Neural progenitor cell (in vitro differentiated cells): ENCODE data around the gene CCDC81. TPM values are rescaled to one million over a fixed set of nuclear protein-coding genes. Genes with fewer than 3 reads are reported as not detected.

Experiments used
- DNase-seq: peaks from one replicate; pipeline ENCODE4 v3.0.0-alpha.2; 2016; ENCODE audit warnings: low spot score
- H2AFZ ChIP-seq: fragments of 200-600 bp; sonication (generic); replicated peaks from 2 replicates; pipeline ENCODE4 v1.6.1; 2016; ENCODE audit warnings: antibody characterized with exemption
- H3F3A ChIP-seq: fragments of 200-600 bp; sonication (generic); 2 replicates; pipeline ENCODE4 v1.6.1; 2016; ENCODE audit warnings: antibody characterized with exemption, low read depth
- H3K27ac ChIP-seq: fragments of 200-600 bp; sonication (generic); 2 replicates; pipeline ENCODE4 v1.5.1; 2016; ENCODE audit warnings: mild to moderate bottlenecking
- H3K27me3 ChIP-seq: fragments of 200-600 bp; sonication (generic); 2 replicates; pipeline ENCODE4 v1.6.1; 2016; ENCODE audit warnings: mild to moderate bottlenecking, moderate library complexity
- H3K36me3 ChIP-seq: fragments of 200-600 bp; sonication (generic); 2 replicates; pipeline ENCODE4 v1.5.1; 2016
- H3K4me1 ChIP-seq: fragments of 200-600 bp; sonication (generic); 2 replicates; pipeline ENCODE4 v1.6.1; 2016; ENCODE audit warnings: mixed run types
- H3K4me2 ChIP-seq: fragments of 200-600 bp; sonication (generic); 2 replicates; pipeline ENCODE4 v1.6.1; 2016
- H3K4me3 ChIP-seq: fragments of 200-600 bp; sonication (generic); 2 replicates; pipeline ENCODE4 v1.5.1; 2016
- H3K79me2 ChIP-seq: fragments of 200-600 bp; sonication (generic); 2 replicates; pipeline ENCODE4 v1.6.1; 2016; ENCODE audit warnings: low read depth
- H3K9ac ChIP-seq: fragments of 200-600 bp; sonication (generic); 2 replicates; pipeline ENCODE4 v1.6.1; 2016
- H3K9me3 ChIP-seq: fragments of 200-600 bp; sonication (generic); 2 replicates; pipeline ENCODE4 v1.5.1; 2016; ENCODE audit warnings: low read depth
- H4K20me1 ChIP-seq: fragments of 200-600 bp; sonication (generic); 2 replicates; pipeline ENCODE4 v1.6.1; 2016; ENCODE audit warnings: low read depth
- H3K27ac Mint-ChIP-seq: 3 replicates; pipeline ENCODE4 v1.8.0; 2021; ENCODE audit warnings: mixed read lengths
- H3K27me3 Mint-ChIP-seq: 2 replicates; pipeline ENCODE4 v1.8.0; 2022; ENCODE audit warnings: low read depth, mild to moderate bottlenecking, inconsistent platforms, moderate library complexity, mixed read lengths; ENCODE audit not compliant: insufficient read depth
- H3K36me3 Mint-ChIP-seq: 3 replicates; pipeline ENCODE4 v1.8.0; 2021; ENCODE audit warnings: mixed read lengths
- H3K4me1 Mint-ChIP-seq: 3 replicates; pipeline ENCODE4 v1.8.0; 2021; ENCODE audit warnings: mixed read lengths
- H3K4me3 Mint-ChIP-seq: 3 replicates; pipeline ENCODE4 v1.8.0; 2021; ENCODE audit warnings: mild to moderate bottlenecking, moderate library complexity, mixed read lengths
- H3K9me3 Mint-ChIP-seq: 3 replicates; pipeline ENCODE4 v1.8.0; 2020; ENCODE audit warnings: mixed read lengths
- EZH2 ChIP-seq: fragments of 200-600 bp; sonication (generic); IDR thresholded peaks from 2 replicates; pipeline ENCODE4 v1.6.1; 2017; ENCODE audit warnings: antibody characterized with exemption, mild to moderate bottlenecking, moderate library complexity
- EZH2phosphoT487 ChIP-seq: fragments of 200-600 bp; sonication (generic); IDR thresholded peaks from 2 replicates; pipeline ENCODE4 v1.6.1; 2017; ENCODE audit warnings: antibody characterized with exemption
- total RNA-seq: library from RNA; depleted of rRNA; stranded (reverse); fragments of >200 nt; gene quantifications from 2 replicates; pipeline ENCODE4 v1.2.3, GENCODE V29; 2015; ENCODE audit warnings: low replicate concordance
- TF ChIP-seq, protein P1 (sequence below): fragments of 200-600 bp; sonication (generic); IDR thresholded peaks from 2 replicates; pipeline ENCODE4 v1.5.1; 2017; ENCODE audit warnings: antibody characterized with exemption, mild to moderate bottlenecking

The CCDC81 gene
- total RNA-seq, 1 donor from 2014 or later: 1.0 TPM

DNA sequence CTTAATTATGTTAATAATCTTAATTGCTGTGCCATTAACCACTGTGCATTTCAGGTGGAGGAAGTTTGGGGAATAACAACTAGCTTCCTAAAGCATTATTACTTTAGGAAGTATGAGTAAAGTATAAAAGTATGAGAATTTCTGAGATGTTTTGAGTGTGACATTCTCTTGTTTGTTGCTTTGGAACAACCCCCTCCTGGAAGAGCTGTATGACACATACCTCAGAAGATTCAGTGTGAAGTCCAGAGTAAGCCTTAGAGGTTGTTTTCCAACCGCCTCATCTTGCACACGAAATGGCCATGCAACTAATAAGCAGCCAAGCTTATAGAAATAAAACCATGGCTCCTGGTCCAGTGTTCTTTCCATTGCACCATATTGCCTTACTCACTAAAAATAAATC, 21.7 kb downstream of the CCDC81 start:
- peaks cover 4% of the 10 kb centered on the region for H3K27me3 Mint-ChIP-seq
- Histone ChIP-seq H3K27ac (no peak overlapping the region), H2AFZ (no peak overlapping the region), H3K4me1 (no peaks in the 10 kb centered on the region), H3K27me3 (no peaks in the 10 kb centered on the region), H3K4me3 (no peak overlapping the region), H3K36me3 (no peaks in the 10 kb centered on the region), H3K79me2 (no peaks in the 10 kb centered on the region), H4K20me1 (no peaks in the 10 kb centered on the region), H3K4me2 (no peak overlapping the region), H3K9ac (no peak overlapping the region), H3K9me3 (no peaks in the 10 kb centered on the region), H3F3A (no peaks in the 10 kb centered on the region)
- peaks cover 14% of the 10 kb centered on the region for H3K4me1 Mint-ChIP-seq
- TF ChIP-seq, protein P1, sequence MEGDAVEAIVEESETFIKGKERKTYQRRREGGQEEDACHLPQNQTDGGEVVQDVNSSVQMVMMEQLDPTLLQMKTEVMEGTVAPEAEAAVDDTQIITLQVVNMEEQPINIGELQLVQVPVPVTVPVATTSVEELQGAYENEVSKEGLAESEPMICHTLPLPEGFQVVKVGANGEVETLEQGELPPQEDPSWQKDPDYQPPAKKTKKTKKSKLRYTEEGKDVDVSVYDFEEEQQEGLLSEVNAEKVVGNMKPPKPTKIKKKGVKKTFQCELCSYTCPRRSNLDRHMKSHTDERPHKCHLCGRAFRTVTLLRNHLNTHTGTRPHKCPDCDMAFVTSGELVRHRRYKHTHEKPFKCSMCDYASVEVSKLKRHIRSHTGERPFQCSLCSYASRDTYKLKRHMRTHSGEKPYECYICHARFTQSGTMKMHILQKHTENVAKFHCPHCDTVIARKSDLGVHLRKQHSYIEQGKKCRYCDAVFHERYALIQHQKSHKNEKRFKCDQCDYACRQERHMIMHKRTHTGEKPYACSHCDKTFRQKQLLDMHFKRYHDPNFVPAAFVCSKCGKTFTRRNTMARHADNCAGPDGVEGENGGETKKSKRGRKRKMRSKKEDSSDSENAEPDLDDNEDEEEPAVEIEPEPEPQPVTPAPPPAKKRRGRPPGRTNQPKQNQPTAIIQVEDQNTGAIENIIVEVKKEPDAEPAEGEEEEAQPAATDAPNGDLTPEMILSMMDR: no peak
- TF ChIP-seq EZH2 (no peak), EZH2phosphoT487 (no peak)
- no peak overlapping the region for H3K27ac Mint-ChIP-seq
- H3K4me3 Mint-ChIP-seq: no peak overlapping the region
- no peak for DNase-seq
- H3K36me3 Mint-ChIP-seq: no peaks in the 10 kb centered on the region
- no peaks in the 10 kb centered on the region for H3K9me3 Mint-ChIP-seq

- H3K9me3 Mint-ChIP-seq: no peaks in the 10 kb centered on the region
- Histone ChIP-seq H4K20me1 (no peaks in the 10 kb centered on the region), H2AFZ (no peak overlapping the region), H3K27me3 (no peaks in the 10 kb centered on the region), H3K79me2 (no peaks in the 10 kb centered on the region), H3K9me3 (no peaks in the 10 kb centered on the region), H3K27ac (no peak overlapping the region), H3F3A (no peaks in the 10 kb centered on the region), H3K4me2 (no peak overlapping the region), H3K4me3 (no peak overlapping the region), H3K36me3 (no peaks in the 10 kb centered on the region), H3K4me1 (no peaks in the 10 kb centered on the region), H3K9ac (no peak overlapping the region)
- TF ChIP-seq, protein P1: no peak
- TF ChIP-seq EZH2phosphoT487 (no peak), EZH2 (no peak)
- H3K4me3 Mint-ChIP-seq: no peak overlapping the region
- peaks cover 14% of the 10 kb centered on the region for H3K4me1 Mint-ChIP-seq
- peaks cover 4% of the 10 kb centered on the region for H3K27me3 Mint-ChIP-seq
- DNase-seq: no peak
- H3K27ac Mint-ChIP-seq: no peak overlapping the region
- no peaks in the 10 kb centered on the region for H3K36me3 Mint-ChIP-seq
Observed at GRCh38 chr11:86397351-86397750, 22.7 kb downstream of the CCDC81 start.

GRCh38 chr11:86398106-86398505, 23.4 kb downstream of the CCDC81 start:
- Mint-ChIP-seq H3K27me3 (peaks cover 4% of the 10 kb centered on the region), H3K4me3 (no peak overlapping the region), H3K36me3 (no peaks in the 10 kb centered on the region), H3K4me1 (peaks cover 14% of the 10 kb centered on the region), H3K27ac (no peak overlapping the region), H3K9me3 (no peaks in the 10 kb centered on the region)
- Histone ChIP-seq H4K20me1 (no peaks in the 10 kb centered on the region), H3K27ac (no peak overlapping the region), H3K79me2 (no peaks in the 10 kb centered on the region), H3K36me3 (no peaks in the 10 kb centered on the region), H3K4me3 (no peak overlapping the region), H2AFZ (no peak overlapping the region), H3K9me3 (no peaks in the 10 kb centered on the region), H3K9ac (no peak overlapping the region), H3K4me2 (no peak overlapping the region), H3F3A (no peaks in the 10 kb centered on the region), H3K27me3 (no peaks in the 10 kb centered on the region), H3K4me1 (no peaks in the 10 kb centered on the region)
- no peak for TF ChIP-seq EZH2phosphoT487
- TF ChIP-seq EZH2: no peak
- TF ChIP-seq, protein P1: no peak
- DNase-seq: no peak

- no peaks in the 10 kb centered on the region for H4K20me1 ChIP-seq
- H3K36me3 Mint-ChIP-seq: no peaks in the 10 kb centered on the region
- H3K27ac ChIP-seq: no peak overlapping the region
- no peak overlapping the region for H3K4me3 Mint-ChIP-seq
- no peak overlapping the region for H3K4me3 ChIP-seq
- DNase-seq: no peak
- no peaks in the 10 kb centered on the region for H3K9me3 ChIP-seq
- no peak overlapping the region for H3K4me2 ChIP-seq
- no peak overlapping the region for H2AFZ ChIP-seq
- H3K9me3 Mint-ChIP-seq: no peaks in the 10 kb centered on the region
- H3K36me3 ChIP-seq: no peaks in the 10 kb centered on the region
- peaks cover 2% of the 10 kb centered on the region for H3K27me3 Mint-ChIP-seq
- H3K79me2 ChIP-seq: no peaks in the 10 kb centered on the region
- no peaks in the 10 kb centered on the region for H3K4me1 ChIP-seq
- no peaks in the 10 kb centered on the region for H3K4me1 Mint-ChIP-seq
- TF ChIP-seq EZH2: no peak
- TF ChIP-seq, protein P1: no peak
- TF ChIP-seq EZH2phosphoT487: no peak
- H3K27ac Mint-ChIP-seq: no peak overlapping the region
- no peaks in the 10 kb centered on the region for H3K27me3 ChIP-seq
- H3K9ac ChIP-seq: no peak overlapping the region
- H3F3A ChIP-seq: no peaks in the 10 kb centered on the region
Observed at GRCh38 chr11:86403458-86403857, 28.8 kb downstream of the CCDC81 start.
